ENCODE data around the gene LNP1.

The LNP1 gene

GRCh38 chr3:100400419-100400779 is 940 bp upstream of the LNP1 start:
- DNase-seq = peak in 4 of 5 experiments; percentile 16 to 79 (median 28)

- peak in 4 of 5 experiments; percentile 18 to 86 (median 32) for DNase-seq
These were observed 319 bp downstream of the LNP1 start for GRCh38 chr3:100401674-100402041.

GRCh38 chr3:100402256-100402655 is 917 bp downstream of the LNP1 start:
- no peak for DNase-seq

GRCh38 chr3:100402891-100403290 is 1.6 kb downstream of the LNP1 start:
- no peak for DNase-seq

- DNase-seq = peak in 1 of 5 experiments; percentile 28
These were observed 2.3 kb downstream of the LNP1 start for GRCh38 chr3:100403362-100404249.

GRCh38 chr3:100404250-100404548 is 2.9 kb downstream of the LNP1 start:
- no peak for DNase-seq

- DNase-seq = no peak
These were observed 5.8 kb downstream of the LNP1 start for GRCh38 chr3:100407164-100407563.

GRCh38 chr3:100407977-100408532 is 6.7 kb downstream of the LNP1 start:
- DNase-seq = no peak

- DNase-seq = no peak
These were observed 10.0 kb downstream of the LNP1 start for GRCh38 chr3:100411091-100411982.

- no peak for DNase-seq
These were observed 11.7 kb downstream of the LNP1 start for GRCh38 chr3:100412912-100413590.

GRCh38 chr3:100413613-100414012 is 12.3 kb downstream of the LNP1 start:
- DNase-seq = no peak

GRCh38 chr3:100416176-100416575 is 14.8 kb downstream of the LNP1 start:
- DNase-seq = no peak

- DNase-seq = no peak
These were observed 15.5 kb downstream of the LNP1 start for GRCh38 chr3:100416863-100417262.

- no peak for DNase-seq
These were observed 18.1 kb downstream of the LNP1 start for GRCh38 chr3:100419406-100419805.

GRCh38 chr3:100420885-100421284 is 19.5 kb downstream of the LNP1 start:
- no peak for DNase-seq

- DNase-seq = no peak
These were observed 22.3 kb downstream of the LNP1 start for GRCh38 chr3:100423611-100424010.

- DNase-seq = no peak
These were observed 22.9 kb downstream of the LNP1 start for GRCh38 chr3:100424261-100424660.

- DNase-seq = no peak
These were observed 24.0 kb downstream of the LNP1 start for GRCh38 chr3:100425316-100425715.

GRCh38 chr3:100426067-100426682 is 24.8 kb downstream of the LNP1 start:
- DNase-seq = no peak

- DNase-seq = no peak
These were observed 26.4 kb downstream of the LNP1 start for GRCh38 chr3:100427699-100428098.

GRCh38 chr3:100429187-100429716 is 27.9 kb downstream of the LNP1 start:
- DNase-seq = no peak

- no peak for DNase-seq
These were observed 35.6 kb downstream of the LNP1 start for GRCh38 chr3:100436951-100437350.
